GM18520 (cell line): ENCODE data around the gene MCU.
"Not testable (repeated sequence)": the region's sequence is repeated elsewhere in the genome, so short reads cannot be mapped to it uniquely, and the experiment has no call there.

Source experiments
- ATAC-seq: cut with Tn5 transposase; IDR thresholded peaks from one replicate; pipeline ENCODE4 v1.9.1; 2021; ENCODE audit not compliant: unreplicated experiment

Gene MCU

DNA sequence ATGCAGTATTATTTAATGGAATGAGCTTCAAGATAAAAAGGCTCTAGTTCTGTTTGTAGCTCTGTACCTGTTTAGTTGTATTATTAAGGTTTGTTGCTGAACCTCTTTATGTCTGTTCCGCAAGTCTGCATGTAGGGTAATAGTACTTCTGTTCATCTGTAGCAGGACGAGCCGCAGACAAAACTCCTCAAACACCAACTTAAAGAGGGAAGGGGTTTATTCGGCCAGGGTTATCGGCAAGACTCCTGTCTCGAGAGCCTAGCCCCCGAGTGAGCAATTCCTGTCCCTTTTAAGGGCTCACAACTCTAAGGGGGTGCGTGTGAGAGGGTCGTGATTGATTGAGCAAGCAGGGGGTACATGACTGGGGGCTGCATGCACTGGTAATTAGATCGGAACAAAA lies 67.0 kb downstream of the MCU start:
- not testable (repeated sequence) for ATAC-seq

DNA sequence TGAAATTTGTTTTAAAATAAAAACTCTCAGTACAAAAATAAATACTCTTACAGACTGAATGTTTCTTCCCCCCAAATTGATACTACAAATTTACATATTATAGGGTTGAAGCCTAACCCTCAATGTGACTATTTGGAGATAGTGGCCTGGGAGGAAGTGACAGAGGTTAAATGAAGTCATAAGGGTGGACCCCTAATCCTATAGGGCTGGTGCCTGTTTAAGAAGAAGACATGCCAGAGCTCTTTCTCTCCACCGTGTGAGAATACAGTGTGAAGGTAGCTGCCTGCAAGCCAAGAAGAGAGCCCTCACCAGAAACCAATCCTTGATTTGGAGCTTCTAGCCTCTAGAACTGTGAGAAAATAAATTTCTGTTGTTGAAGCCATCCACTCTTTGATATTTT lies 67.6 kb downstream of the MCU start:
- no peak for ATAC-seq

DNA sequence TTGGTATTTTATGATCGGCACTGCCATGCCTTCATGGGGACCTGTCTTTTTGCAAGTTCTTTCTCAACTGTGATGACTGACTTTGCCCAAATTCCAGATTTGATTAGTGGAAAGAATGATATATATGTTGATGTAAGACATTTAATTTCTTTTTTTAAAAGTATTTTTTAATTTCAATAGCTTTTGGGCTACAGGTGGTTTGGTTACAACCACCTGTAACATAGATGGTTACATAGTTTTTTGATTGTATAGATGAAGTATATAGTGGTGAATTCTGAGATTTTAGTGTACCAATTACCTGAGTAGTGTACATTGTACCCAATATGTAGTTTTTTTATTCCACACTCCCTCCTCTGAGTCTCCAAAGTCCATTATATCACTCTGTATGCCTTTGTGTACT lies 69.6 kb downstream of the MCU start:
- no peak for ATAC-seq

DNA sequence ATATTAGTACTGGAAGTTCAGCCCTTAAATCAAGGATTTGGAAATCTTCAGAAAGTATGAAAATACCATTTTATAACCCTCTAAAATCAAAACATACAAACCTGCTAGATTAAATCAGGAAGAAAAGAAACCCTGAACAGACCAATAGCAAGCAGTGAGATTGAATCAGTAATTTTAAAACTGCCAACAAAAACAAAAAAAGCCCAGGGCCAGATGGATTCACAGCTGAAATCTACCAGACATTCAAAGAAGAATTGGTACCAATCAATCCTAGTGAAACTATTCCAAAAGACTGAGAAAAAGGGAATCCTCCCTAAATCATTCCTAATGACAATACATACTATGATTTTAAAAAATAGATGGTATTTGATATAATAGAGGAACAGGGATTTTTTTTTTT lies 70.1 kb downstream of the MCU start:
- ATAC-seq = no peak

DNA sequence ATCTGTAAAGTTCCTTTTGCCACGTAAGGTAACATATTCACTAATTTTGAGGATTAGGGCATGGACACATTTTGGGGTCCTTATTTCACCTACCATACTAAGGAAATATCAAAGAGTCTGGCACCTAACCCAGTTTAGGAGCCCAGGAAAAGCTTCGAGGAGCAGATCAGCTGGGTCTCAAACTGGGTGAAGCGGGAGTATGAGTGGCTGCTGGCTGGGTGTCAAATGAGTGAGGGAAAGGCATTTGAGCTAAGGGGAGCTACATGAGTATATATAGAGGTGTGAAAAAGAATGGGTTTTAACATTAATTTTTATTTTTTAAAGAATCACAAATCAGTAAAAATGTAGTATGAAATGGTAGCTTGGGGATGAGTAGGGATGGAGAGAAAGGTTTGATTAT lies 71.3 kb downstream of the MCU start:
- ATAC-seq = no peak

DNA sequence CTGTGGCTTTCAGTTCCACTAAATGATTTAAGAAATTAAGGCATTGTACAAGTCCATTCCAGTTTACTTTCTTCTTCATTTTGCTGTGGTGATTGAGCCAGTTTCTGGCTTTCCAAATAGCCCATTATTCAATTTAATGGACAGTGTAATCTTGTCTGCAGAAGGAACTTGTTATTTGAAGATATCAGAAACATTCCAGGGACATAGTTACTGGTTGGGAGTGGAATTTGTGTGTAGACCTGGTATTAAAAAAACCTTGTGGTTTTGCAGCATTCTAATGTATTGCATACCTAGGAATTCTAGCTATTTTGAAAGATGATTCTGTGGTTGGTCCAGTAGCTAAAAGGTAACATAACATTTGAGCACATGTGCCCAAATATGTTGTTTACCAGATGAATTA lies 72.2 kb downstream of the MCU start:
- ATAC-seq = no peak

DNA sequence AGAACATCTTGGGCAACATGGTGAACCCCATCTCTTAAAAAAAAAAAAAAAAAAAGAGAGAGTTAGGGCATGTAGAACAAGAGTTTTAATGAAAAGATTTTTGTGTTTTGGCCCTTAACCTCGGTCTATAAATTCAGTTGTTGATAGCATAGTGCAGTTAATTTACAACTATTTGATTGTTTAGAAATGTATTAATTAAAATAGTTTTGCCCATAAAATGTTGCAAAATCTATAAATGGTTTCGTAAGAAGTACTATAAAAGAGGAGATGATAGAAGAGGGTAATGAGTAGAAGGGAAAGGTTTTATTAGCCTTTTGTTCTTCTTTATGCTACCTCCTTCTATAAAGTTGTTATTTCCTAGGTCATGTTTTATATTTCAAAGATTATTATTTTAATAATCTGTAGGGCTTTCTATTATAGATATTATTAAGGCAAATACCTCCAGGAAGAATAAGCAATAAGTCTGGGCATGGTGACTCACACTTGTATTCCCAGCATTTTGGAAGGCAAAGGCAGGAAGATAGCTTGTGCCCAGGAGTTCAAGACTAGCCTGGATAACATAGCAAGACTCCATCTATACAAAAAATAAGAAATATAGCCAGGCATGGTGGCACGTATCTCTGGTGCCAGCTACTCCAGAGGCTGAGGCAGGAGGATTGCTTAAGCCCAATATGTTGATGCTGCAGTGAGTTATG lies 73.3 kb downstream of the MCU start:
- ATAC-seq = no peak

DNA sequence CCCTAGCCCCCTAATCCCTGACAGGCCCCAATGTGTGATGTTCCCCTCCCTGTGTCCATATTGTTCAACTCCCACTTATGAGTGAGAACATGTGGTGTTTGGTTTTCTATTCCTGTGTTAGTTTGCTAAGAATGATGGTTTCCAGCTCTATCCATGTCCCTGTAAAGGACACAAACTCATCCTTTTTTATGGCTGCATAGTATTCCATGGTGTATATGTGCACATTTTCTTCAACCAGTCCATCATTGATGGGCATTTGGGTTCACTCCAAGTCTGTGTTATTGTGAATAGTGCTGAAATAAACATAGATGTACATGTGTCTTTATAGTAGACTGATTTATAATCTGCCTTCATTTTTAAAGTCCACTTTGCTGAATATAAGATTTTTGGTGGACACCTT lies 79.3 kb downstream of the MCU start:
- ATAC-seq = not testable (repeated sequence)

DNA sequence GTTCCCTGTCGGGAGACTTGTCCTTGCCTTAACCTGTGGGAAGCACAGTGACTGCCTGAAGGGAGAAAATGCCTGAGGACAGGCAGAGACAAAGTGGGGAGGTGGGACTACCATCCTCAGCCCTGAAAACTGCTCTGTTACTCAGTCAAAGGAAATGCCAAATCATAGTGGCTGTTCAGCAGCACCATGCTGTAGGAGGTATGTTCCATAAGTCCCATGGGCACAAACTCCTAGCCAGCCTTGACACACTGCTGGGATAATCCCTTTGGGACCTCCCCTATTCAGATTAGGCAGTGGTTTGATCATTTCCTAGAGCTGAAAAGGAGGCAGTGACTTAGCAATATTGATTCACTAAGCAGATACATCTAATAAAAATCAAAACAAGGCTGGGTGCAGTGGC lies 80.1 kb downstream of the MCU start:
- no peak for ATAC-seq

DNA sequence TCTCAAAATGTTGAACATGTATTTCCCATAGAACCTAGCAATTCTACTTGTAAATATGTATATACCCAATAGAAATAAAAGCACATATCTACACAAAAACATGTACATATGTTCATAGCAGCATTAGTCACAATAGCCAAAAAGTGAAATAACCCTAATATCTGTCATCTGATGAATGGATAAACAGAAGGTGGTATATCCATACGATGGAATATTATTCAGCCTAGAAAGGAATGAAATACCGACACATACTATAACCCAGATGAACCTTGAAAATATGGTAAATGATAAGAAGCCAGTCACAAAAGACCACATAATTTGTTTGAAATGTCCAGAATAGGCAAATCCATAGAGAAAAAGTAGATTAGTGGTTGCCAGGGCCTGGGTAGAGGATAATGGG lies 87.9 kb downstream of the MCU start:
- ATAC-seq = no peak

DNA sequence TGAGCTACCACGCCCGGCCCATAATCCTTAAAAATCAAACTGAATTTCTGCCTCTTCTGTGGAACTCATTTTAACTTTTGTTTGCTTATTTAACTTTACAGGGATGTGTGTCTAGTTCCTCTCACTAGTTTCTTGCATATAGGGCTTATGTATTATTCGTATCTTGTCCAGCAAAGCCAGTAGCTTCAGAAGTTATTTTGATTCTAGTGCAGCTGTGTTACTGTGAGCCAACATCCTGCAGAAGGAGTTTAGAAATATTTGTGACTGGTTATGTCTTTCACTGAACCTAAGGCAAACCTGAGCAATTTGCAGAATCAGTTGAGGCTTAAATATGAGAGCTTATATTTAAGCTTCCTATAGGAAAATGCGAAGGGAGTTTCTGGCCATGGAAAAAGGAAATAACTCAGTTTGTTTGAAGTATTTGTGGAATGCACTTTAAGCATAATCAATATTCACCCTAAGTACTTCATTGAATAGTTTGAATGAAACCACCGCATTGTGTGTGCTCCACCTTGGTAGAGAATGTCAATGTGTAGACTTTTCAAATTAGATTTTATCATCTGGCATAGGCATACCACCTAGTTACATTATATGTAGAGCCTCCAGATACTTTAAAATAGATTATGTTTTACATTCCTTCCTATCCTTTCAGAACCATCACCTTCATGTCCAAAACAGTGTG lies 90.8 kb downstream of the MCU start:
- ATAC-seq = no peak

DNA sequence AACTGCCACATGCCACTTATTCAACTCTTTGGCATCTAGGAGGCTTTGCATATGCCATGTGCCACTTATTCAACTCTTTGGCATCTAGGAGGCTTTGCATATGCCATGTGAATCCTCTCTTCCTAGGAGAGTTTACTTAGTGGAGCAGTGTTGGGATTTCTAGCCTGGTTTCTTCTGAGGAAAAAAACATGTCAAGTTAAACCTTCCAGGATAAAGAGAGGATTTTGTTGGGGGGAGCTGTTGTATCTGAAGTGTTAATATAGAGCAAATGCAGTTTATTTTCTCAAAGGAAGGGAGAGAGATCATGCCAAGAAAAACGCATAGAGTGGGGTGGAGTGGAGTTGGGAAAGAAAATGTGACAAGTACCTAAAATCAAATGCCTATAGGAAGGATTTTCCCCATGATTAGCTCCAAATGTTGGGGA lies 91.5 kb downstream of the MCU start:
- no peak for ATAC-seq

DNA sequence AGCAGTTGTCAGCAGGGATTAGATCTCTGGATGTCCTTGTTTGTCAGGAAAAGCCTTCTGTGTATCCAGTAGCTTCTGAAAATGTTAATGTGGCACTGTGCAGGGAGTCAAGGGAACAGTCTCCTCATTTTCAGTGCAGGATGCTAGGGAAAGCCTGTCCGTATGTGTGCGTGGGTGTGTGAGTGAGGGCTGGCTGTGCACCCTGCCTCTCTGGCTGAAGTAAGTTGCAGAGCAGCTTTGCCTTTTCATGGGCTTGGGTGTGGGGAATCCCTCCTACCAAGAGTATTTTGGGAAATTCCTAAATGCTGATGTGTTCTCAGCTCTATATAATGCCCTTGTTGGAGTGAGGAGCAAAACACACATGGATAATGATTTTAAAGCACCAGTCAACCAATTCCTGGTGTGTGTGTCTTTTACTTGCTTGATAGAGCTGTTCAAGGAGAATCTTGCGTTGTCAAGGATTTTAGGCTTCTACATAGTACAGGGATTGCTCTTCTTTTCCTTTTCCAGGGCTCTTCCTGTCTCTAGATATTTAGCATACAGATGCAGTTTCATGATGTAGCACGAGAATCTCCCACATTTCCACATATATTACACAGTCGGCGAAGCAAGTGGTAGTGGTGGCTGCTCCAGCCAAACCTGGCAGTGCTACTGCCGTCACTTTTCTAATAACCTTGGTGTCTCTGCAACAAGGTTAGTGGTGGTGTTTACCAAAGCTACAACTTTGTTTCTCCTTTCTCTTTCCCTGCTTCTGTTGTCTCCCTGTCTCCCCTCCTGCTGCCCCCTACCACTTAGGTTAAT lies 92.8 kb downstream of the MCU start:
- no peak for ATAC-seq

DNA sequence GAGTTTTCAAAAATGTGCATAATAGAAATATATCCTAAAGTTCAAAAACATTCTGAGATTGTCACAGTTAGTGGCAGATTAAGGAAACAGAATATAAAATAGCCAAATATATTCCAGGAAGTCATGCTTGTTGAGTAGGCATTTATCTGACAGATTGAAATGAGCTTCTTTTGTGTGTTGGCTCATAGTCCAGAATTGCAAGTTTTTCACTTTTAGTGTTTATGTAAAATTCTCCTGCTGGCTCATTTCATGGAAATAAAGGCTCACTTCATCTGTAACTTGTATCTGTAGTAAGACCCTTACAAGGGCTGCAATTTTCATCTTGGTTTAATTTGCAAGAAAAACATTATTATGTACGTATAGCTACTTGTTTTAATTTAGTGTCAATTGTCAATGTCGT lies 93.5 kb downstream of the MCU start:
- no peak for ATAC-seq

DNA sequence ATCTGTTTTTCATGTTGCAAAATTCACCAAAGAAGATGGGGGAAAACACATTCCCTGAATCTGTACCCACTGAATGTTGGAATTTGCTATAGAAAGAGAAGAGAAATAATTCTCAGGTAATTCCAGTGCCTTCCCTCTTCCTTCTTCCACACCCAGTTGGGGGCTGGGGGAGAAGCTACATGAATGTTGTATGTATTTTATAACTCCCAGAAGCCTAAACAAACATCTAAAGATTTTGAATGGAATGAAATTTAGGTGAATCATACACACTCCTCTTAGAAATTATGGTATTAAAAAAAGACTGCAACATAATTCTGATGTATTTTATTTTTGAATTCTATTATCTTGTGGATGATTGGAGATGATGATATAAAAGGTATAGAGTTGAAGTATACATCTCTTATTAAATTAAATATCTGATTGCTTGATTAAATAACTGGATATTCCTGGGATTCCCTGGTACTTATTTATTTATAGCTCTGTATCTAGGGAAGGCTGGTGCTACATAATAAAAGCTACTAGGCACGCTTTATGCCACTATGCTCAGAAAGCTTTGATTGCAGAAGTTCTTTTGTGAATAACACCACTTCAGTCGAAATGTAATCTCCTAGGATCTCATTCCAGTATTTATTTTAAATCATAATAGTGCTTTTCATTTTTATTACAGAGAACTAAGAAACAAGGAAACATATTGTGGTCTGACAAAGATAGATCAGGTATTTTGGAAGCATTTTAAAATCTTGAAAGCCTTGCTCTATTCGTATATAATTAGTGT lies 98.5 kb downstream of the MCU start:
- no peak for ATAC-seq

DNA sequence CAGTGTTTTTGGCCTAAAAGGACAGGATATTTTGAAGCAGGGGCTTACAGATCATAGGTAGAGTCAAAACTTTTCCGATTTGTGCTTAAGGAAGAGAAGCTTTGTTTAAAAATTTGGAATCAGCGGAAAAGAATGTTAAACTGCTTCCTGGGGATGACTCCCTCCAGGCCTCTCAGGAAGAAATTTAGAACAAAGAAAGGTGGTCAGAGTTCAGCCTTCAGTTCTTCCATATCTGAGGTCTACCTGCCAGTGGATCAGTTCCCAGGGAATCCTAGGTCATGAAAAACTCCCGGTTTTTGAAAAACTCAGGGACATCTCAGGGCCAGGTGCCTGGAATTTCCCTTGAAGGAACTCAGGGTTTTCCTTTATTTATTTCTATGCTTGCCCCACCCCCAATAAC lies 100.3 kb downstream of the MCU start:
- no peak for ATAC-seq

DNA sequence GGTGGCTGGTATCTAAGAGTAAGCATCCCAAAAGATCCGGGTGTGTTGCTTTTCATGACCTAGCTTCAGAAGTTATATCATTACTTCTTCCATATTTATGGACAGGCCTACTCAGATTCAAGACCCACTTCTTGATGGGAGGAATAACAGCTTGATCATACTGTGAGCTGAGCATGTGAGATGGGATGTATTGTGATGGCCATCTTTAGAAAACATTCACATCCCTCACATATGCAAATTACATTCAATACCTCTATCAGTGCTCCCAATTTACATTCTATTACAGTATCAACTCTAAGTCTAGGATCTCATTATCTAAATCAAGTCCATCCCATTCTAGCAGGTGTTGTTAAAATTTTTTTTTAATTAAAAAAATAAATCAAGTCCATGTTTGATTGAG lies 101.8 kb downstream of the MCU start:
- ATAC-seq = no peak

DNA sequence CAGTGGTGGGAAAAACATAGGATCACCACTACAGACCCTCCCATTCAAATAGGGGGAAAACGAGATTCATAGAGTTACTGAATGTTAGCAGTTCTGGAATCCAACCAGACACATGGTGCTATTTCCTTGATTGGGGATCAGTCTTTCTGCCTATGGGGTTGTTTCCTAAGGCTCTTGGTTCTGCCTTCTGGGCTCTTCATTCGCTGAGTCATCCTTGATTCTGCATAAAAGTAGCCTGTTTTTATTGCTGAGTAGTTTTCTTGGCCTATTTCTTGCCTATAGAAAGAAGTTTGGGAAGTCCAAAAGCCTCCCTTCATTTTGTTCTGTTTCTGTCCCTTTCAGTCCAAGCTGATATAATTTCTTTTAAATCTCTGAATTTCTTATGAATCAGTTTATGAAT lies 102.3 kb downstream of the MCU start:
- ATAC-seq = no peak

DNA sequence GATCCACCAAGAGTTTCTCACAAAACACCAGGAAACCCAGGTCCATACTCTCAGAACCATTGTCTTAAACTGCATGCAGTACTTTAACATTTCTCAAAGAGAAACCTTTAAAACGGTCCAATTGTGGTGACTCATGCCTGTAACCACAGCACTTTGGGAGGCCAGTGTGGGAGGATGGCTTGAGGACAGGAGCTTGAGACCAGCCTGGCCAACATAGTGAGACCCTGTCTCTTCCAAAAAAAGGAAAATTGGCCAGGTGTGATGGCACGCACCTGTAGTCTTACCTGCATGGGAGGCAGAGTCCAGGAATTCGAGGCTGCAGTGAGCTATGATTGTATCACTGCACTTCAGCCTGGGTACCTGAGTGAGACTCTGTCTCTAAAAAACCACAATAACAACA lies 104.1 kb downstream of the MCU start:
- no peak for ATAC-seq

DNA sequence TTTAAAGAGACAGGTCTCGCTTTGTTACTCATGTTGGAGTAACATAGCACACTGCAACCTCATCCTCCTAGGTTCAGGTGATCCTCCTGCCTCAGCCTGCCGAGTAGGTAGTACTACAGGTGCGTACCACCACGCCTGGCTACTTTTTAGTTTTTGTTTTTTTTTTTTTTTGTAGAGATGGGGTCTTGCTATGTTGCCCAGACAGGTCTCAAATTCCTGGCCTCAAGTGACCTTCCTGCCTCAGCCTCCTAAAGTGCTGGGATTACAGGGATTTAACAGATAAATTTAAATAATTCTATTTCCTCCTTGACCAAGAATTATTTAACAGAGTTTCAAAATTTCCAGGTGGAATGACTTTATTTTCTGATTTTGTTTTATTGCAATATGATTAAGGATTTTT lies 104.6 kb downstream of the MCU start:
- no peak for ATAC-seq

DNA sequence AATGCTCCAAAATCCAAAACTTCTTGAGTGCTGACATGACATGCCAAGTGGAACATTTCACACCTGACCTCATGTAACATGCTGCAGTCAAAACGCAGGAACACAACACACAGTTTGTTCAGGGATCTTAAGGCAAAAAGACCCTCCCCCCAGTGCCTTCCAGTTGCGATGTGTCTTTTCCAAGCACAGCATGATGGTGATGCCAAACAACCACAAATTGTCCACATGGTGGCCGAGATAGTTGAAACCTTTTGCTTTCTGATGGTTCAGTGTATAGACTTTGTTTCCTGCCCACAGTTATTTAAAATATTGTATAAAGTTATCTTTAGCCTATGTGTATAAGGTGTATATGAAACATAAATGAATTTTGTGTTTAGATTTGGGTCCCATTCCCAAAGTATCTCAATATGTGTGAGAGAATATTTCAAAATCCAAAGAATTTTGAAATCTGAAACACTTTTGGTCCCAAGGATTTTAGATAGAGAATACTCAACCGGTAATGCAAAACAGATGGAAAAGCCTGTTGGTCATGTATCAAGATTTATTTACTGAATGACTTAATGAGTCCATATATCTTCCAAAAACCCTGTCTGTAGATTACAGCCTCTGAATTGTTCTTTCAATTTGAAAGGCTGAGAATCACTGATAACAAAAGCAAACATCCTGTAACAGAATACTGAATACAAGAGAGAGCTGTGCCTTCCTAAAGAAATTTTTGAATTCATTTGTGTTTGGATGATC lies 108.2 kb downstream of the MCU start:
- ATAC-seq = no peak
